ENCODE results near the gene UGDH.

GRCh38 chr4:39452860-39453587 lies 74.2 kb downstream of the UGDH start:
- no peak for TF ChIP-seq CTCF (conservative IDR thresholded peaks at IDR 0.05 in 1 of 2, IDR thresholded peaks at IDR 0.05 in 1 of 2; ENCODE audit: extremely low read depth in 1 of 2, insufficient read depth in 1 of 2, low read depth in 1 of 2, low read length in 2 of 2)
- no peak for TF ChIP-seq EZH2 (IDR thresholded peaks at IDR 0.05; ENCODE audit: borderline replicate concordance, low read length)

Measured in mammary epithelial cell (primary cell).